SK-N-SH (cell line): ENCODE results near the gene SEC14L6. TPM values are rescaled to one million over a fixed set of nuclear protein-coding genes. Genes with fewer than 3 reads are reported as not detected.

ENCODE experiments used
- CTCF ChIA-PET: fragments of 300-600, 350-600 bp; formaldehyde crosslinking; extraction: SDS; loops from one replicate; lab custom pipeline; 2021; lab: Yijun Ruan, JAX
- POLR2A ChIA-PET: fragments of 350-600 bp; sonication (Branson Sonifier 250); formaldehyde crosslinking; extraction: SDS; loops from one replicate; lab custom pipeline; 2020; ENCODE audit warnings: antibody characterized with exemption, inconsistent platforms; lab: Yijun Ruan, JAX
- DNase-seq: peaks from one replicate; pipeline ENCODE4 v3.0.0; 2012
- H2AFZ ChIP-seq: fragments of 200-600 bp; sonication (generic); 2 replicates; pipeline ENCODE4 v1.8.1; 2016; ENCODE audit warnings: antibody characterized with exemption, mild to moderate bottlenecking, low read depth
- H3F3A ChIP-seq: fragments of 200-600 bp; sonication (generic); replicated peaks from 2 replicates; pipeline ENCODE3; 2016; ENCODE audit warnings: antibody characterized with exemption, mild to moderate bottlenecking; ENCODE audit not compliant: insufficient read depth
- H3K27ac ChIP-seq, 2 experiments: fragments of 200-500 bp in 1 of 2; fragments of 200-600 bp in 1 of 2; sonication (Bioruptor generic) in 1 of 2; sonication (generic), shearing (Covaris generic) in 1 of 2; 2 replicates each; pipeline versions ENCODE4 v1.5.1 to v1.6.1; 2014 to 2016; ENCODE audit warnings: low read depth in 2 of 2, inconsistent platforms in 1 of 2, low read length in 1 of 2, mild to moderate bottlenecking in 1 of 2, mixed read lengths in 1 of 2
- H3K27me3 ChIP-seq: fragments of 200-600 bp; sonication (generic), shearing (Covaris generic); 2 replicates; pipeline ENCODE4 v1.6.1; 2016; ENCODE audit warnings: mixed run types; ENCODE audit not compliant: insufficient read depth
- H3K36me3 ChIP-seq, 2 experiments: fragments of 200-500 bp in 1 of 2; fragments of 200-600 bp in 1 of 2; sonication (Bioruptor generic) in 1 of 2; sonication (generic) in 1 of 2; replicated peaks in 1 of 2; 2 replicates each; pipeline versions ENCODE3 to v1.5.1; 2014 to 2016; ENCODE audit warnings: low read length in 1 of 2, mild to moderate bottlenecking in 1 of 2; ENCODE audit not compliant: insufficient read depth in 2 of 2, control insufficient read depth in 1 of 2
- H3K4me1 ChIP-seq, 2 experiments: fragments of 200-500 bp in 1 of 2; fragments of 200-600 bp in 1 of 2; sonication (Bioruptor generic) in 1 of 2; sonication (generic), shearing (Covaris generic) in 1 of 2; 2 replicates each; pipeline versions ENCODE4 v1.5.1 to v1.6.1; 2014 to 2016; ENCODE audit warnings: low read depth in 1 of 2, low read length in 1 of 2, mixed run types in 1 of 2; ENCODE audit not compliant: insufficient read depth in 2 of 2, control insufficient read depth in 1 of 2
- H3K4me2 ChIP-seq: fragments of 200-600 bp; sonication (generic), shearing (Covaris generic); 2 replicates; pipeline ENCODE4 v1.6.1; 2017; ENCODE audit warnings: mixed run types
- H3K4me3 ChIP-seq, 2 experiments: fragments of 200-500 bp in 1 of 2; fragments of 200-600 bp in 1 of 2; sonication (Bioruptor generic) in 1 of 2; sonication (generic), shearing (Covaris generic) in 1 of 2; 2 replicates each; pipeline versions ENCODE4 v1.5.1 to v1.8.1; 2014 to 2016; ENCODE audit warnings: low read depth in 2 of 2, inconsistent platforms in 1 of 2, low read length in 1 of 2, mild to moderate bottlenecking in 1 of 2, mixed read lengths in 1 of 2, moderate library complexity in 1 of 2
- H3K79me2 ChIP-seq: fragments of 200-600 bp; sonication (generic); 2 replicates; pipeline ENCODE4 v1.8.1; 2017; ENCODE audit warnings: mild to moderate bottlenecking; ENCODE audit not compliant: insufficient read depth
- H3K9ac ChIP-seq: fragments of 200-600 bp; sonication (generic); 2 replicates; pipeline ENCODE4 v1.6.1; 2017; ENCODE audit warnings: mixed run types
- H3K9me2 ChIP-seq: fragments of 200-600 bp; sonication (generic); 2 replicates; pipeline ENCODE4 v1.6.1; 2017; ENCODE audit warnings: mixed run types
- H3K9me3 ChIP-seq: fragments of 200-600 bp; sonication (generic); 2 replicates; pipeline ENCODE4 v1.6.1; 2017; ENCODE audit warnings: mixed run types, mild to moderate bottlenecking, moderate library complexity
- H4K20me1 ChIP-seq: fragments of 200-600 bp; sonication (generic); 2 replicates; pipeline ENCODE4 v1.6.1; 2017; ENCODE audit warnings: mild to moderate bottlenecking, mixed run types; ENCODE audit not compliant: insufficient read depth
- FOSL2 ChIP-seq: IDR thresholded peaks from 2 replicates; pipeline ENCODE4 v1.4.0; 2012; ENCODE audit warnings: low read depth, mild to moderate bottlenecking, moderate library complexity, borderline replicate concordance
- FOXM1 ChIP-seq: IDR thresholded peaks from 2 replicates; pipeline ENCODE4 v1.4.0; 2012; ENCODE audit warnings: low read depth, mild to moderate bottlenecking
- NFIC ChIP-seq: IDR thresholded peaks from 2 replicates; pipeline ENCODE4 v1.4.0; 2012; ENCODE audit warnings: borderline replicate concordance
- RAD21 ChIP-seq: IDR thresholded peaks from 2 replicates; pipeline ENCODE4 v1.6.1; 2012; ENCODE audit warnings: mild to moderate bottlenecking, low read length
- SIN3A ChIP-seq: IDR thresholded peaks from 2 replicates; pipeline ENCODE4 v1.6.1; 2012; ENCODE audit warnings: low read depth, mild to moderate bottlenecking, low read length, moderate library complexity, borderline replicate concordance
- SMC3 ChIP-seq: IDR thresholded peaks from 2 replicates; pipeline ENCODE4 v1.6.1; 2012; ENCODE audit warnings: low read depth, low read length, improper control_type of control experiment
- TCF12 ChIP-seq: IDR thresholded peaks from 2 replicates; pipeline ENCODE4 v1.4.0; 2012
- WGBS: methylation state at CpG from one replicate; pipeline ENCODE4 v1.1.6; 2017; ENCODE audit warnings: low lambda C conversion rate; 5-methylcytosine and 5-hydroxymethylcytosine counted together
- polyA plus RNA-seq, 3 experiments: library from polyadenylated mRNA; depleted of rRNA; stranded (reverse); fragments of >200 nt; gene quantifications; 2 replicates each; pipeline ENCODE4 v1.2.3, GENCODE V29; 2012
- TF ChIP-seq, protein P1 (sequence below): fragments of 200-600 bp; sonication (generic); IDR thresholded peaks from 2 replicates; pipeline ENCODE4 v1.6.1; 2017; ENCODE audit warnings: antibody characterized with exemption, mild to moderate bottlenecking, moderate library complexity

The SEC14L6 gene
- polyA plus RNA-seq, 1 of the 3 experiments (the other 2 are of a cell fraction) = not detected

DNA sequence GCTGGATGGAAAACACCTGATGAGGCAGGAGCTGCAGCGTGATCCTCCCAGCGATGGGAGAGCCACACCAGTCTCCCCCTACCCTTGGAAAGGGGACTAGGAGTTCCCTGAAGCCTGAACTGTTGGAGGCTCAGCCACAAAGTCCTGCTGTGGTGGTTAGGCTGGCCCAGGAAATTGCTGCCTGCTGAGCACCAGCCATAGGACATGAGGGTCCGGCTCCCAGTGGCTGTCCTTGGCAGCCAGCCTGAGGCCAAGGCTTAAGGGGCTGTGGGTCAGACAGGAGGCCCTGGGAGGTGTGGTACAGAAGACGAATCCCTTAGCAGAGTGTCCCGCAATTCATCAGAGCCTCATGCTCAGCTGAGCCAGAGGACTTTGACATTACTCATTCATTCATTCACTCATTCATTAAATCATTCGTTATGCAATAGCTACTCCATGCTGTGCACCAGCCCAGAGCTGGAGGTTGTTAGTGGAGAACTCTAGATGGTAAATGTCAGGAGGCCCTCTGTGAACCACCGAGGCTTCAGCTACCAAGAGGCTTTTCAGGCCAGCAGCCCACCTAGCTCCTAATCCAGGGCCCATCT, 26.6 kb downstream of the SEC14L6 start:
- H3K9ac ChIP-seq = no peak overlapping the region
- H2AFZ ChIP-seq = no peak overlapping the region
- ChIA-PET POLR2A (no interaction called here), CTCF (interaction anchor here (0.9 to 1.1 kb wide), 2 partner anchors 9 to 232 kb away, joined by 3 read pairs; no protein-coding TSS in a partner anchor)
- no peak overlapping the region for H3K4me3 ChIP-seq
- no peak for DNase-seq
- no peaks in the 10 kb centered on the region for H3F3A ChIP-seq
- no peaks in the 10 kb centered on the region for H3K27me3 ChIP-seq
- no peak overlapping the region for H3K27ac ChIP-seq
- H3K4me2 ChIP-seq = no peak overlapping the region
- no peak for TF ChIP-seq FOSL2
- no peak for TF ChIP-seq SIN3A
- TF ChIP-seq NFIC = no peak
- TF ChIP-seq, protein P1, sequence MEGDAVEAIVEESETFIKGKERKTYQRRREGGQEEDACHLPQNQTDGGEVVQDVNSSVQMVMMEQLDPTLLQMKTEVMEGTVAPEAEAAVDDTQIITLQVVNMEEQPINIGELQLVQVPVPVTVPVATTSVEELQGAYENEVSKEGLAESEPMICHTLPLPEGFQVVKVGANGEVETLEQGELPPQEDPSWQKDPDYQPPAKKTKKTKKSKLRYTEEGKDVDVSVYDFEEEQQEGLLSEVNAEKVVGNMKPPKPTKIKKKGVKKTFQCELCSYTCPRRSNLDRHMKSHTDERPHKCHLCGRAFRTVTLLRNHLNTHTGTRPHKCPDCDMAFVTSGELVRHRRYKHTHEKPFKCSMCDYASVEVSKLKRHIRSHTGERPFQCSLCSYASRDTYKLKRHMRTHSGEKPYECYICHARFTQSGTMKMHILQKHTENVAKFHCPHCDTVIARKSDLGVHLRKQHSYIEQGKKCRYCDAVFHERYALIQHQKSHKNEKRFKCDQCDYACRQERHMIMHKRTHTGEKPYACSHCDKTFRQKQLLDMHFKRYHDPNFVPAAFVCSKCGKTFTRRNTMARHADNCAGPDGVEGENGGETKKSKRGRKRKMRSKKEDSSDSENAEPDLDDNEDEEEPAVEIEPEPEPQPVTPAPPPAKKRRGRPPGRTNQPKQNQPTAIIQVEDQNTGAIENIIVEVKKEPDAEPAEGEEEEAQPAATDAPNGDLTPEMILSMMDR = no peak
- H3K9me3 ChIP-seq = no peaks in the 10 kb centered on the region
- 59% methylated on average over 7 of the region's 7 CpGs for WGBS
- no peaks in the 10 kb centered on the region for H3K79me2 ChIP-seq
- no peaks in the 10 kb centered on the region for H3K36me3 ChIP-seq
- no peaks in the 10 kb centered on the region for H4K20me1 ChIP-seq
- no peaks in the 10 kb centered on the region; a peak in 1 of 4 replicates for H3K4me1 ChIP-seq
- H3K9me2 ChIP-seq = no peaks in the 10 kb centered on the region

DNA sequence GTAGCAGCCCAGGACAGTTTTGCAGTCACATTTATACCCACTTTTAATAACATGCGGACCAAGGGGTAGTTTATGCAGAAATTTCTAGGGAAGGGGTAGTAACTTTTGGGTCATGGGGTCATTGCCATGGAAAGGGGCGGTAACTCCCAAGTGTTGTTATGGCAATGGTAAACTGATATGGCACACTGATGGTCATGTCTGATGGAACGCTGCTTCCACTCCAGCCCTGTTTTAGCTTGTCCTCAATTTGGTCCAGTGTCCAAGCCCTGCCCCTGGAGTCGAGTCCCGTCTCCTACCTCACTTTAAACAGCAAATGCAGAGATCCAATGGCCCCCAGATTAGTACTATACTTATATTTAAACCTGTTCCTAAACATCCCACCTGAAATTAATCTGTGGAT, 29.8 kb downstream of the SEC14L6 start:
- Histone ChIP-seq H3K36me3 (no peaks in the 10 kb centered on the region), H2AFZ (no peak overlapping the region), H3K4me3 (no peak overlapping the region), H3K4me2 (no peak overlapping the region), H3K9me3 (no peaks in the 10 kb centered on the region), H3K79me2 (no peaks in the 10 kb centered on the region), H3K9me2 (no peaks in the 10 kb centered on the region), H3K4me1 (no peaks in the 10 kb centered on the region), H3K27me3 (no peaks in the 10 kb centered on the region), H4K20me1 (no peaks in the 10 kb centered on the region), H3K9ac (no peak overlapping the region), H3K27ac (no peak overlapping the region), H3F3A (no peaks in the 10 kb centered on the region)
- ChIA-PET POLR2A (no interaction called here), CTCF (interaction anchor here (0.6 kb wide), 1 partner anchor 118 kb away, joined by 3 read pairs; no protein-coding TSS in a partner anchor)
- no peak for TF ChIP-seq SMC3
- TF ChIP-seq RAD21 = no peak
- no peak for TF ChIP-seq TCF12
- no peak for TF ChIP-seq NFIC
- TF ChIP-seq, protein P1 = no peak
- no peak for TF ChIP-seq FOXM1
- no peak for DNase-seq
- WGBS = 51% methylated on average over 5 of the region's 5 CpGs
